22Rv1 (cell line): ENCODE results near the gene PPIL1.

Experiments used
- ZFX ChIP-seq: fragments of 450-650 bp; IDR thresholded peaks from 2 replicates; pipeline ENCODE4 v1.6.1; 2017; ENCODE audit warnings: antibody characterized with exemption, borderline replicate concordance
- TF ChIP-seq, protein P1 (sequence below): fragments of 450-650 bp; IDR thresholded peaks from 2 replicates; pipeline ENCODE4 v1.5.1; 2017; ENCODE audit warnings: mild to moderate bottlenecking

DNA sequence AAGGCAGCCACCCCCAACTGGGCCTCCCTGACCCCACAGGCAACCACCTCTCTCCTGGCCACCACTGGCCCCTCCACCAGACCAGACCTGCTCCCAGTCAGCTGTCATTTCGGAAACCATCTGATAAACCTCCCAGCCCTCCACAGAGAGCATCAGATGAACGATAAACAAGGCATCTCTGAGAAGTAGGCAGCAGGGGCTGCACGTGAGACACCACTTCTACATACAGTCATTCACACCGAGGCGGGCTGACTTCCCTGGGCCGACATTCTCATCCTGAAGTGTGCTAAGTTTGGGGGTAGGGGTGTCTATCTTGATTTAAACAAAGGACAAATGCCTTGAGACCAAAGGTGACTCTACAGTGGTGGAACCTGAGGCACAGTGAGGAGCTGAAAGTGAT is 49.2 kb downstream of the PPIL1 start:
- TF ChIP-seq, protein P1, sequence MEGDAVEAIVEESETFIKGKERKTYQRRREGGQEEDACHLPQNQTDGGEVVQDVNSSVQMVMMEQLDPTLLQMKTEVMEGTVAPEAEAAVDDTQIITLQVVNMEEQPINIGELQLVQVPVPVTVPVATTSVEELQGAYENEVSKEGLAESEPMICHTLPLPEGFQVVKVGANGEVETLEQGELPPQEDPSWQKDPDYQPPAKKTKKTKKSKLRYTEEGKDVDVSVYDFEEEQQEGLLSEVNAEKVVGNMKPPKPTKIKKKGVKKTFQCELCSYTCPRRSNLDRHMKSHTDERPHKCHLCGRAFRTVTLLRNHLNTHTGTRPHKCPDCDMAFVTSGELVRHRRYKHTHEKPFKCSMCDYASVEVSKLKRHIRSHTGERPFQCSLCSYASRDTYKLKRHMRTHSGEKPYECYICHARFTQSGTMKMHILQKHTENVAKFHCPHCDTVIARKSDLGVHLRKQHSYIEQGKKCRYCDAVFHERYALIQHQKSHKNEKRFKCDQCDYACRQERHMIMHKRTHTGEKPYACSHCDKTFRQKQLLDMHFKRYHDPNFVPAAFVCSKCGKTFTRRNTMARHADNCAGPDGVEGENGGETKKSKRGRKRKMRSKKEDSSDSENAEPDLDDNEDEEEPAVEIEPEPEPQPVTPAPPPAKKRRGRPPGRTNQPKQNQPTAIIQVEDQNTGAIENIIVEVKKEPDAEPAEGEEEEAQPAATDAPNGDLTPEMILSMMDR: no peak
- TF ChIP-seq ZFX: no peak
